GM23248 (cell line): ENCODE results near the gene STMND1.

Experiments used
- EZH2 ChIP-seq: fragments of 200-600 bp; sonication (generic); IDR thresholded peaks from 2 replicates; pipeline ENCODE4 v1.6.1; 2018; ENCODE audit warnings: antibody characterized with exemption, mild to moderate bottlenecking; ENCODE audit not compliant: insufficient read depth, poor library complexity, severe bottlenecking
- EZH2phosphoT487 ChIP-seq: fragments of 200-600 bp; sonication (generic); IDR thresholded peaks from 2 replicates; pipeline ENCODE4 v1.6.1; 2018; ENCODE audit warnings: antibody characterized with exemption, moderate library complexity, mild to moderate bottlenecking, low read depth; ENCODE audit not compliant: insufficient read depth

DNA sequence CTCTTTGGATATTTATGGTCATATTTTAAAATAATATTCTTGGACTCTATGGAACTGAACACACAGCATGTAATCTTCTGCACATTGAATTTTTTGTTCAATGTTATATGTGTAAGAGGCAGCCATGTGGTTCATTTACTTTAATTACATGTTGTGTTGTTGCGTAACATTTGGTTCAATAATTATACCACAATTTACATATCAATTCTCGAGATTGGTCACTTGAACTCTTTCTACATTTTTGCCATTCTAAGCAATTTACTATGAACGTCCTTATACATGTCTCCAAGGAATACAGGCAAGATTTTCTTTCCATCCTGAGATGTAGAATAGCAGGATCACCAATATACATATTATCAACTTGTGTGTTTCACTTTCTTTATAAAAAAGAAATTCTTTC lies 18.5 kb upstream of the STMND1 start:
- TF ChIP-seq EZH2 (no peak), EZH2phosphoT487 (no peak)
